HG03571 (cell line): ENCODE measurements around the gene VPS37D.
A peak's percentile ranks its signal among the peaks of the same experiment; 100 is the strongest.
"Not testable (repeated sequence)": the region's sequence is repeated elsewhere in the genome, so short reads cannot be mapped to it uniquely, and the experiment has no call there.

Experiments used
- ATAC-seq: cut with Tn5 transposase; IDR thresholded peaks from one replicate; pipeline ENCODE4 v1.9.1; 2021; ENCODE audit not compliant: unreplicated experiment

Gene VPS37D, protein sequence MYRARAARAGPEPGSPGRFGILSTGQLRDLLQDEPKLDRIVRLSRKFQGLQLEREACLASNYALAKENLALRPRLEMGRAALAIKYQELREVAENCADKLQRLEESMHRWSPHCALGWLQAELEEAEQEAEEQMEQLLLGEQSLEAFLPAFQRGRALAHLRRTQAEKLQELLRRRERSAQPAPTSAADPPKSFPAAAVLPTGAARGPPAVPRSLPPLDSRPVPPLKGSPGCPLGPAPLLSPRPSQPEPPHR

GRCh38 chr7:73667344-73668102 lies at the start of gene VPS37D:
Gene VPS37D, plus strand, starts transcription at chr7:73667831. Its CDS starts 128 bp downstream, at chr7:73667959.
- ATAC-seq, result peak; percentile 91

- ATAC-seq, result no peak
These were observed 49.1 kb upstream of the VPS37D start for GRCh38 chr7:73618538-73618937.

GRCh38 chr7:73619394-73619793 lies 48.2 kb upstream of the VPS37D start:
- not testable (repeated sequence) for ATAC-seq

- no peak for ATAC-seq
These were observed 46.2 kb upstream of the VPS37D start for GRCh38 chr7:73621168-73622063.

GRCh38 chr7:73622527-73622908 lies 45.1 kb upstream of the VPS37D start:
- ATAC-seq, result no peak

DNA sequence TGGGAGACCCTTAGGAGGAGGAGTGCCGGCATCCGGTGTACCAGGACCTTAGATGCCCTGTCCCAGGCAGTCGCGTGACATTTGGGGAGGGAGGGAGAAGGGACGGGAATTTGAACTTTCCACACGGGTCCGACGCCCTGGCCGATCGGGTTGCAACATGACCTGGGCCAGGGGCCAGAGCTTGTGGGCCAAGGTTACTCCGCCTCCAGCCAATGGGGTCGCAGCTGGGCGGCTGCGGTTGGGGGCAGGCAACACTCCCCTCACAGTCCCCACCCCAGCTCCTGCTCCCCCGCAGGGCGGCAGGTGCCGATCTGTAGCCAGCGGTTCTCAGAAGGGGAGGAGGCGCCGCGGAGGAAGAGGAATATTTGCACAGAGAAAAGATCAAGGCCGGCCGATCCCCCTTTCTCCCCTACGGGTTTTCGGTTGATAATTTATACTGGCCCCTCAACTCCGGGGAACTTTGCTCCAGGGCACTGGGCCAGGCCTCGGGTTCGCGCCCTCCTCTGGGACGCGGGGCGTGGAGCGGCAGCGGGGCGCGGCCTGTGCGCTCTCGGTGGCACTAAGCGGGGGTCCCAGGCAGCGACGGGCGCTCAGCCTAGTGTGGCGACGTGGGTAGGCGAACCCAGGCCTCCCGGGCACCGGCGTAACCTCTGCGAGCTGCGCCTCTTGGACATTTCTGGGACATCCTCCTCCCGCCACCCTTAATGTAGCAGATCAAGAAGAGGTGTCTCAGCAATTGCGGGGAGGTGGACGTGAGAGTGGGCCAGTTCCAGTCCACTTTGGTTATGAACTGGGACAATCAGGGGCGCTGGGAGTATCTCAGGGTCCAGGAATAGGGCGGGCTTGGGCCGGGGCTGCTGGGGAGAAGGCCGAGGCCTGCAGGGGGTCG lies 44.5 kb upstream of the VPS37D start:
- no peak for ATAC-seq

DNA sequence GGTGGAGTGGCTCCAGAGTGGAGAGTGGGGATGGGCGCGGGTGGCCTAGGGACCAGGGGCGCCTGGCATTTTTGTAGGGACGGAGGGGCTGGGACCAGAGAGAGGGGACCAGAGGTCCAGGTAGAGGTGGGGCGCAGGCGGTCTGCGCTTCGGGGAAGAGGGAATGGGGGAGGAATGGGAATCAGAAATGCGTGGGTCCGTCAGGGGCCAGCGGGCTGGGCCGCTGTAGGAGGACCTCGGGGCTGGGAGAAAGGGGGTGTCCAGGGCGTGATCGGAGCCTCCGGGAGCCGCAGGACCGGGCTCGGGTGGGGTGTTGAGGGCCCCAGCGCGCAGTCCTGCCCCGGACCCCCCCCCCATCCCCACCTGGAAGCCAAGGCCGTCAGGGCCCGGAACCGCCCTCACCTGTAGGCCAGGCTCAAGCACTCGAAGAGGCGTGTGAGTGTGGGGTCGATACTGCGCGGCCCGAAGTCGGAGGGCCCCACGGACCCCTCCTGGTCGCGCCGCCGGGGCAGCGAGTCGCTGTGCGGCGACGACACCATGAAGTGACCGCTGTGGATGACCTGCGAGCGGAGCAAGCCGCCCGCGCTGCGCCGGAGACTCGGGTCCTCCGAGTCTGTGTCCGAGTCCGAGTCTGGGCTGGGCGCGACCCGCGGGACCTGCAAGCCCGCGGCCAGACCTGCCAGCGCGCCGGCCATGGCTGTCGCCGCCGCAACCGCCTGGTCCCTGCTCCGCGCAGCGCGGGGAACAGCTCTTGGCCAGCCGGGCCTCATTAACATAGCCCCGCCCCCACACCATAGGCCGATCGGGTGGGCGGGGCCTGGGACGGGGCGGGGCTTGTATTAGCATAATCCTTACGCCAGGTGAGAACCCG lies 43.6 kb upstream of the VPS37D start, which contains the start of gene MLXIPL:
Gene MLXIPL (minus strand): TSS at position 725 of the 871 bp plus-strand sequence. CDS start 30 bp downstream, at position 695.
- ATAC-seq, result no peak

DNA sequence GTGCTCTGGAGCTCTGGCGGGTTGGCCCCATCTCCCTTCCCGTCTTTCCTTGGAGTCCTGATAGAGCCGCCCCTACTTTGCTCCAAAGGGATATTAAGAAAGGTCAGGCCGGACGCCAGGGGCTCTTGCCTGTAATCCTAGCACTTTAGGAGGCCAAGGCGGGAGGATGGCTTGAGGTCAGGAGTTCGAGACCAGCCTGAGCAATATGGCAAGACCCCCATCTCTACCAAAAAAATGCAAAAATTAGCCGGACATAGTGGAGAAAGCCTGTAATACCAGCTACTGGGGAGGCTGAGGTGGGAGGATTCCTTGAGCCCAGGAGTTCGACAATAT lies 43.0 kb upstream of the VPS37D start:
- ATAC-seq, result no peak

- no peak for ATAC-seq
These were observed 42.4 kb upstream of the VPS37D start for GRCh38 chr7:73625276-73625675.

- ATAC-seq, result no peak
These were observed 40.8 kb upstream of the VPS37D start for GRCh38 chr7:73626814-73627213.

DNA sequence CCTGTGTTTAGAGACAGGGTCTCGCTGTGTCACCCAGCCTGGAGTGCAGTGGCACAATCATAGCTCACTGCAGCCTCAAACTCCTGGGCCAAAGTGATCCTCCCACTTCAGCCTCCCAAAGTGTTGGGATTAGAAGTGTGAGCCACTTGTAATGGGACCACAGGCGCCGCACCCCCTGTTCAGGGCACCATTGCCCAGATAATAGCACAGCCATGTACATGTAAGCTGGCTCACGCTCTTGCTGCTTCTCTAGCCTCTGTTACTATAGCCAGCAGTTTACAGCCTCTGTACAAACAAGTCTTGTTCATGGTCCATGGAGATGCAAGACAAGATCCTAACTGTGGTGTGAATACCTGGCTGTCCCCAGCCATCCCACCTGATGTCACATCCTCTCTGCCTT lies 39.1 kb upstream of the VPS37D start:
- no peak for ATAC-seq

DNA sequence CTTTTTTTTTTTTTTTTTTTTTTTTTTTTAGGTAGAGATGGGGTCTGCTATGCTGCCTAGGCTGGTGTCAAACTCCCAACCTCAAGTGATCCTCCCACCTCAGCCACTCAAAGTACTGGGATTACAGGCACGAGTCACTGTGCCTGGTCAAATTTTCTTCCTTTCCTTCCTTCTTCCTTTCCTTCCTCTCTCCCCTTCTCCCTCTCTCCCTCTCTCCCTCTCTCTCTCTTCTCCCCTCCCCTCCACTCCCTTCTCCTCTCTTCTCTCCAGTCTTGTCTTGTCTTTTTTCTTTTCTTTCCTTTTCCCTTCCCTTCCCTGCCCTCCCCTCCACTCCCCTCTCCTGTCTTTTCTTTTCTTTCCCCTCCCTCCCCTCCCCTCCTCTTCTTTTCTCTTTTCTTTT lies 36.1 kb upstream of the VPS37D start:
- ATAC-seq, result no peak

GRCh38 chr7:73633323-73633722 lies 34.3 kb upstream of the VPS37D start:
- no peak for ATAC-seq

DNA sequence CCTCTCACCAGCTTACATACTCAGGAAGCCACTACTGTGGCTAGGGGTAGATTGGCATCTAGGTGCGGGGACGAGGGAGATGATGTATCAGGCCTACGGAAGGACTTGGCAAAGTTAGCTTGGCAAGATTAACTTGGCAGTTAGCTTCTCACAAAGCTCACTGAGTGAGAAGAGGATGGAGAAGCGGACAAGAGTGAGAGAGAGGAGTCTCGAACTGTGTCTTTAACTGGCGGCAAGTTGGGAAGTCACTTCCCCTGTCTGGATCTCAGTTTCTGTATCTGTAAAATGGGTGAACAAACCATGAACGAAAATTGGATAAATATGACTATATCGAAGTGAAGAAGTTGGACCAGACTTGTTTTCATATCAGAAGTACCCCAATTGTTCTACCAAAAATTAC lies 33.8 kb upstream of the VPS37D start:
- ATAC-seq, result no peak

DNA sequence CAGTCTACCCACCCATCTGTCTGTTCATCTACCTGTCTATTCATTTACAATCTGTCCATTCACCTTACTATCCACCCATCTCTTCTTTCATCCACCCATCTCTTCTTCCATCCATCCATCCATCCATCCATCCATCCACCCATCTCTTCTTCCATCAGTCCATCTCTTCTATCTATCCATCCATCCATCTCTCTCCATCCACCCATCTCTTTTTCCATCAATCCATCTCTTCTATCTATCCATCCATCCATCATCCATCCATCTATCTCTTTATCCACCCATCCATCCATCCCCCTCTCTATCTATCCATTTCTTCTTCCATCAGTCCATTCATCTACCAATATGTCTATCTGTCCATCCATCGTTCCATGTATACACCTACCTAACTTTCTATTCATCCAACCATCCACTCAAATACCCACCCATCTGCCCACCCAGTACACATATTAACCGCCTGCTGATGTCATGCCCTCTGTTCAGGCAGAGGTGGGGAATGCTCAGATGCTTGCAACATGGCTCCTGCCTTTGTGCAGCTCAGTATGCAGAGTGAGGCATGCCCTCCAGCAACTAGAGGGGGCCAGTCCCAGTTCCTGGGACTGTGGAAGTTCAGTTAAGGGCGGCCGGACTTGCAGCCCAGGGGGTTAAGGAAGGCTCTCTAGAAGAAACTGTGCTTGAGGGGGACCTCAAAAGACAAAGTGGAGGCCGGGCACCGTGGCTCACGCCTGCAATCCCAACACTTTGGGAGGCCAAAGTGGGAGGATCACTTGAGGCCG lies 32.0 kb upstream of the VPS37D start:
- ATAC-seq, result no peak

GRCh38 chr7:73638911-73639310 lies 28.7 kb upstream of the VPS37D start:
- no peak for ATAC-seq

- no peak for ATAC-seq
These were observed 24.8 kb upstream of the VPS37D start for GRCh38 chr7:73642834-73643233.

DNA sequence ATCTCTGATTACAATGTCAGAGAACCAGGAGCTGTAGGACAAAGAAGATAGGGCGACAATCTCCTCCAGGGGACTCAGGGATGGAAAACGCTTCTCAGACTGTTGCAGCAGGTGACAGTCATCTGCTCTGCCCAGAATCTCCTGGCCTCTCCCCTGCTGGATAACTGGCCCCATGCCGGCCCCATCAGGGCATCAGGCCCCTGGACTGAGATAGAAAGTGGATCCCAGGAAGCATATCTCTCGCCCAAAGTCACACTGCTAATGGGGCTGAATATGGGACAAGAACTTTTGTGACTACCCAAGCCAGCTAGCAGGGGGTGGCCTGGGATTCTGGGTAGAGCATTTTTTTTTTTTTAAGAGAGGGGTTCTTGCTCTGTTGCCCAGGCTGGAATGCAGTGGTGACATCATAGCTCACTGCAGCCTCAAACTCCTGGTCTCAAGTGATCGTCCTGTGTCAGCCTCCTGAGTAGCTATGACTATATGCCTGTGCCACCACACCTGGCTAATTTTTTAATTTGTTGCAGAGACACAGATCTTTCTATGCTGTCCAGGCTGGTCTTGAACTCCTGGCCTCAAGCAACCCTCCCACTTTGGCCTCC lies 22.8 kb upstream of the VPS37D start:
- ATAC-seq, result no peak
